GM20000 (cell line): ENCODE measurements around the gene SLC39A11.

ENCODE experiments used
- DNase-seq: peaks from one replicate; pipeline ENCODE4 v3.0.0; 2012; ENCODE audit warnings: low spot score
- CTCF ChIP-seq: IDR thresholded peaks from 2 replicates; pipeline ENCODE4 v1.5.1; 2012; ENCODE audit warnings: mild to moderate bottlenecking, control low read depth; ENCODE audit errors: extremely low read depth, missing control alignments

SLC39A11 gene

GRCh38 chr17:72665852-72666851, 426.3 kb downstream of the SLC39A11 start:
- DNase-seq, result no peak
- TF ChIP-seq CTCF, result no peak

- TF ChIP-seq CTCF, result no peak
- DNase-seq, result no peak
Measured at GRCh38 chr17:72662827-72663190, 429.7 kb downstream of the SLC39A11 start.

GRCh38 chr17:72661945-72662826, 430.3 kb downstream of the SLC39A11 start:
- DNase-seq, result no peak
- TF ChIP-seq CTCF, result no peak

- no peak for DNase-seq
- TF ChIP-seq CTCF, result no peak
Measured at GRCh38 chr17:72661116-72661944, 431.2 kb downstream of the SLC39A11 start.

GRCh38 chr17:72660274-72661115, 432.0 kb downstream of the SLC39A11 start:
- no peak for DNase-seq
- no peak for TF ChIP-seq CTCF

GRCh38 chr17:72659811-72660210, 432.7 kb downstream of the SLC39A11 start:
- no peak for TF ChIP-seq CTCF
- DNase-seq, result no peak
